Hepatocyte (in vitro differentiated cells): ENCODE data around the gene C19orf53.
"Not testable (repeated sequence)": the region's sequence is repeated elsewhere in the genome, so short reads cannot be mapped to it uniquely, and the experiment has no call there.

Experiments used
- CTCF ChIP-seq: fragments of 200-600 bp; sonication (generic); IDR thresholded peaks from 2 replicates; pipeline ENCODE4 v1.5.1; 2016; ENCODE audit warnings: antibody characterized with exemption, mild to moderate bottlenecking; ENCODE audit not compliant: poor library complexity
- EZH2 ChIP-seq: fragments of 200-600 bp; sonication (generic); IDR thresholded peaks from 2 replicates; pipeline ENCODE4 v1.6.1; 2016; ENCODE audit warnings: antibody characterized with exemption, mild to moderate bottlenecking, borderline replicate concordance

- TF ChIP-seq CTCF, EZH2: not testable (repeated sequence)
These were observed 5.5 kb downstream of the C19orf53 start for GRCh38 chr19:13779794-13780193.
